ENCODE results near the gene PEX26.
"Not testable (repeated sequence)": the region's sequence is repeated elsewhere in the genome, so short reads cannot be mapped to it uniquely, and the experiment has no call there.

Gene PEX26

GRCh38 chr22:18077639-18078328 lies at the start of gene PEX26:
Gene PEX26, plus strand, starts transcription at chr22:18077990. Its CDS starts 387 bp downstream, at chr22:18078377.
- peak; percentile 95 for DNase-seq

DNA sequence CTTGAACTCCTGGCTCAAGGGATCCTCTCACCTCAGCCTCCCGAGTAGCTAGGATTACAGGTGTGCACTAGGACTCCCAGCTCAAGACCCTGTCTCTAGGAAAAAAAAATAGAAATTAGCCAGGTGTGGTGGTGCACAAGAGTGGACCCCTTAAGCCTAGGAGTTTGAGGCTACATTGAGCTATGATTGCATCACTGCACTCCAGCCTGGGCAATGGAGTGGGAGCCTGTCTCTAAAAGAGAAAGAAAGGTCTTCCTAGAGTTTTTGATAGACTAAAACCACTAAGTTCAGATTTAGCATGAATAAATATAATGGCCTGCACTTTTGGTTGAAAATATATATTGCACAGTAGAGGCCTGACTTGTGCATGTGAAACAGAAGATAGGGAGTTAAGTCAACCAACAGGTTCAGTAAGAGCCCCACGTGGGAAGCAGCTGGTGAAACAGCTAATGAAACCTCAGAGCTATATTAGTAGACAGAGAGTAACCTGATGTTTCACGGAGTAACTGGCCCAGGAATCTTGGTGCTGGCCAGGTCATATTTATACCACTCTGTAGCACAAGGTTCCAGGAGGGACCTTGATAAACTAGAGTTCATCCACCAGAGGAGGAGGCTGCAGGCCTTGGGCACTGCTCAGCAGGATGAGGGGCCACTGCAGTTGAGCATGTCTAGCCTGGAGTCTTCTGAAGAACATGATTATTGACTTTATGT lies 48.8 kb upstream of the PEX26 start:
- DNase-seq, result no peak

GRCh38 chr22:18029686-18030267 lies 48.0 kb upstream of the PEX26 start:
- DNase-seq, result no peak

GRCh38 chr22:18031695-18032454 lies 45.9 kb upstream of the PEX26 start:
- DNase-seq, result no peak

DNA sequence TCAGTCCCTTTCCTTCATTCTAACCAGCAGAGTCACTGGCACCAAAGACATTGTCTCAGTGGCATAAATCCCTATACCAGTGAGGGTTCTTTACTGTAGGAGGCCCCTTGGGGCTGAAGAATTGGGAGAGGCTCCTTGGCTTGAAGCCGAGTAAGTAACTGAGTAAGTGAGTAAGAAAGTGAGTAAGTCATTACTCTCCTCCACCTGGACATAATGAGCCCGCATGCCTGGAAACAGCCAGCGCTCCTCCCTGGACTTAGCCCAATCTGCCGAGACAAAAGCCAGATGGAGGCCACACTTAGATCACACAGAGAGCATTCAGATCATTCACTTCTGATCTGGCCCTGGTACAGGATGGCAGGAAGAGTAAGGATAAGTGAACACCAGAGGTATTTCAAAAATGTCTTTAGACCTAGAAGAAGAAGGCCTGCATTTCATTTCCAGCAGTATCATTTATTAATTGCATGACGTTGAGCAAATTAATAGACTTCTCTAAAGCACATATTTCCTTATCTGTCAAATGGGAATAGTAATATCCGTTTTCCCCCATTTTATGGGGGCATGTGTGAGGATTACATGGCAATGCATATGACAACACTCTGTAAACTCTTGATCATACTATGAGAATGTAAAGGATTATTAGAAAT lies 45.2 kb upstream of the PEX26 start:
- DNase-seq, result no peak

DNA sequence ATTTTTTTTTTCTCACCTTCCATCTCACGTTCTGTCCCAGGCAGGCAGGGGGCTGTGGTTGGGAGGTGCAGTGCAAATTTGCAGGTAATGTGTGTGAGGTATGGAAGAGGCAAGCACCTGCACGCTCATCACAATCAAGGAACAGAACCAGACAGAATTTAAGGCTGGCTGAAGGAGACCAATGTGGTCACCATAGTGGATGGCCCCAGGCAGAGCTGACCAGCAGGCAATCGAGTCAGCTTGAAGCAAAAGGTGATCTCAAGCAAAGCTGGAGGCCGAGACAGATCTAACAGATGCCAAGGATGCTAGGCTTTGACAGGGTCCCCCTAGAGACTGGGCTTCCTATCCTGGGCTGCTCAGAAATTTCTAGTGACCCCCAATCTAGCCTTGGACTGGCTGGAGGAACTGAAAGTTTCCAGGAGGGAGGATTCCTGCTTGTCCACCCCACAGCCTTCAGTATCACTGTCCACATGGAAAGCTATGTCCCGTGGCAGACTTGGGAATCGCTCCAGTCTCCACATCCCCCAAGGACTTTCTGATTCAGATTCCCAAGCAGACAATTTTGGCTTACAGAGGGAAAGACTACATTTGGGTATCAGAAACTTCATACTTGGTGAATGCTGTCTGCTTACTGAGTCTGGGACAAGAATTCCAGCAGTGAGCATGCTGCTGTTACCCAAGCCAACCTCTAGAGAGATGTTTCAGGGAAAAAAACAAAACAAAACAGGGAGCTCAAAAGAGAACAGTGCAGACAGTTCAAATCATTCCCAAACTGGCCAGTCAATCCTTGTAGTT lies 44.4 kb upstream of the PEX26 start:
- DNase-seq, result no peak

- DNase-seq, result no peak
These were observed 43.7 kb upstream of the PEX26 start for GRCh38 chr22:18034076-18034475.

DNA sequence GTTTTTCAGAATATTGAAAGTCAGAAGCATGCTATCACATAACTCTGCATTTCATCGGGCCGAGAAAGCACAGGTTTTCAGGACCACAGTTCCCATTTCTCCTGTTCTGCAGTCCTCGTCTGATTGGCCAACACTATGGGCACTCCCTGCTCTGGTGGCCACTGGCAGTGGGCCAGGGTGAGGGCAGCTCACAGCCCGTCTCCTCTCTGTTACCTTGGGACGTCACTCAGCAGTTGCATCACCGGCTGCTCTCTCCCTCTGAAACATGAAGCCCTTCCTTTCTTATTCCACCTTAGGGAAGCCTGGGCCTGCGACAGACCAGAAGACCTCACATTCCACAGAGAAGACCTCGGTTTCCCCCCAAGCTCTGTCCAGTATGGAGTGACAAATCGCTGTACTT lies 42.0 kb upstream of the PEX26 start:
- no peak for DNase-seq

GRCh38 chr22:18040898-18041297 lies 36.9 kb upstream of the PEX26 start:
- not testable (repeated sequence) for DNase-seq

DNA sequence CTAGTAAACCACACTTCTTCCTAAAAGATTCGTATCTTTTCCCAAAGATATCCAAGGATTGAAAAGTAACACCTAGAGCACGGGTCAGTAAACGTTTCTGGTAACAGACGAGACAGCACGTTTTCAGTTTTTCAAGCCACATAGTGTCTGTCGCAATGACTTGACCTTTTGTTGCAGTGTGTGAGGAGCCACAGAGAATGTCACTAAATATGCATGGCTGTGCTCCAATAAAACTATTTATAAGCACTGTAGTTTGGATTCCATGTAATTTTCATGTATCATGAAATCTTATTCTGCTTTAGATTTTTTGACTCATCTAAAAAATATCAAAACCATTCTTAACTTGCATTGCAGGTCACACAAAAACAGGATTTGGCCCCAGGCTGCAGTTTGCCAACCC lies 35.1 kb upstream of the PEX26 start:
- no peak for DNase-seq

DNA sequence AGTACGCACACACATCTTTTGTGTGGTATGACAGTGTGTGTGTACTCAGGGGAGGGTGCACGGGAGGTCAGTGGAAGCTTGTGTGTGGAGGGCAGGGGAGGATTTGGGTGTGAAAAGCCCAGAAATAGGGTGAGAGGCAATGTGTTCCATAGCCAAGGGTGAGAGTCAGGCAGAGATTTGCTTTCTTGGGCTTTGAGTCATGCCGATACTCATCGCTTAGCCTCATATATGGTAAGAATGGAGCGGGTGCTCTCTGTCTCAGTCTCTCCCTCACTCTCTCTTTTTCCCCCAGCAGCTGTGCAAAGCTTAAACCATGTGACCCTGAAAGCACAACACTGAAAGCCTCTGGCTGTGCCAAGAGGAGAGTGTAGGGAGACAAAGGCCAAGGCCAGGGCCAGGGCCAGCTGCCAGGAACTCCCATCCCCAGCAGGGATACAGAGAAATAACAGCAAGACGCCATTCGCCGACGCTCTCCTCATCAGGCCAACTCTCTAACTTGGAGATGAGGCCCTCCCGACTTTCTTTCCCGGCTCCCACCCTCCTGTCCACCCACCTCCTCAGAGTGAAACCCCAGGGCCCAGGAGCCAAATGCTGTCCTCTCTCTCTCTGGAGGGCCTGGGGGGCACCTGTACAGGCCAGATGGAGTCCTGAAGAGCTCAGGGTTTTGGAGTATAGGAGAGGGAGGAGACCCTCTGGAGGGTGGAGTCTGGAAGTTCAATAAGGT lies 33.1 kb upstream of the PEX26 start:
- DNase-seq, result no peak

DNA sequence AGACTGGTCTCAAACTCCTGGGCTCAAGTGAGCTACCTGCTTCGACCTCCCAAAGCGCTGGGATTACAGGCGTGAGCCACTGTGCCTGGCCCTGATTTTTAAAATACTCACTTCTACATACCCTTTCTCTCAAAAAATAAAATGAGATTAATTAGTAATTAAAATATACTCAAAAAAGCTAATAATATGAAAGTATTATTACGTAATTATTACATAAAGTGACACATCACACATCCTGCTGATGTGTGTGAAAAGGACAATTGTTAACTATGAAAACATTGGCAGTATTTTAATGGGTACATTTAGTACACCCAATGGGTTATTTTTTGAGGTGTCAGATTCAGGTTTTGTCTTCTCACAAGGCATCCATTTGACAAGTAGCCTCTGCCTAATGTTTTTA lies 32.0 kb upstream of the PEX26 start:
- DNase-seq, result no peak

DNA sequence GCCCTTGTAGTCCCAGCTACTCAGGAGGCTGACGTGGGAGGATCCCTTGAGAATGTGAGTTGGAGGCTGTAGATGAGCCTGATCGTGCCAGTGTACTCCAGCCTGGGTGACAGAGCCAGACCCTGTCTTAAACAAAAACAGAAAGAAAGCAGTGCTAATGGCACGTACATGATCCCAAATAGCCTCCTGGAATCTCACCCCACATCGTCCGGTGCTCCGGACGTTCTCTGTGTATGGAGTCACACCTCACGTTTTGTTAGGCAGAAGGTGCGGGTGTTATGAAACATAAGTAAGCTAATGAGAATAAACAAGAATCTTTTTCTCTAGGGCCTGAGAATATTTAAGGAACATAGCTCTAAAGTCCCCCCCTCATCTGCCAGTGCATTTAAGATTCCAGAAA lies 29.7 kb upstream of the PEX26 start:
- no peak for DNase-seq

DNA sequence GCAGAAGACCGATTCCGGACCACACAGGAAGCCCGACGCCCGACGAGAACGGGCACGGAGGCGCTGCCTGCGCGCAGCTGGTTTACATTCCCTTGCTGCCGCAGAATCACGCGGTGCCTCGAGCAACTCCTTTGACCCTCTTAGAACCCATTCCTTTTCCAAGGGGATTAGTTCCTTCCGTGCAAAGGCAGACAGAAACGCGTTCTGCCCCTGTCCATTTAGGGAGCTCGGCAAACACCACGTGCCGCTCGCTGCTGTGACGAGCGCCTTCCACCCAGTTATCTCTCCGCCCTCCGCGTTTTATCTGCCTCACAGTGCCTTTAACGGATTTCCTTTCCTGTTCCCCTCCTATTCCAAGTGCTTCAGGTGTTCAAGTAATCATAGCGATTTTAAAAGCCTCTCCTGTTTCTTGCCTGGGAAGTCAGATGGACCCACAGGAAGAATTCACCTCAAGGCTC lies 29.3 kb upstream of the PEX26 start:
- no peak for DNase-seq

- no peak for DNase-seq
These were observed 27.7 kb upstream of the PEX26 start for GRCh38 chr22:18050065-18050464.

DNA sequence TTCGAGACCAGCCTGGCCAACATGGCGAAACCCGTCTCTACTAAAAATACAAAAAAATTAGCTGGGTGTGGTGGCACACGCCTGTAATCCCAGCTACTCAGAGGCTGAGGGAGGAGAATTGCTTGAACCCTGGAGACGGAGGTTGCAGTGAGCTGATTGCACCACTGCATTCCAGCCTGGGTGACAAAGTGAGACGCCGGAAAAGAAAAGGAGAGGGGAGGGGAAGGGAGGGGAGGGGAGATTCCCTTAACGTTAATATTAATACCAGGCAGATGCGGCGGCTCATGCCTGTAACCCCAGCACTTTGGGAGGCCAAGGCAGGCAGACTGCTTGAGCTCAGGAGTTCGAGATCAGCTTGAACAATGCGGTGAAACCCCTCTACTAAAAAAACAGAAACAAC lies 26.7 kb upstream of the PEX26 start:
- DNase-seq, result not testable (repeated sequence)

DNA sequence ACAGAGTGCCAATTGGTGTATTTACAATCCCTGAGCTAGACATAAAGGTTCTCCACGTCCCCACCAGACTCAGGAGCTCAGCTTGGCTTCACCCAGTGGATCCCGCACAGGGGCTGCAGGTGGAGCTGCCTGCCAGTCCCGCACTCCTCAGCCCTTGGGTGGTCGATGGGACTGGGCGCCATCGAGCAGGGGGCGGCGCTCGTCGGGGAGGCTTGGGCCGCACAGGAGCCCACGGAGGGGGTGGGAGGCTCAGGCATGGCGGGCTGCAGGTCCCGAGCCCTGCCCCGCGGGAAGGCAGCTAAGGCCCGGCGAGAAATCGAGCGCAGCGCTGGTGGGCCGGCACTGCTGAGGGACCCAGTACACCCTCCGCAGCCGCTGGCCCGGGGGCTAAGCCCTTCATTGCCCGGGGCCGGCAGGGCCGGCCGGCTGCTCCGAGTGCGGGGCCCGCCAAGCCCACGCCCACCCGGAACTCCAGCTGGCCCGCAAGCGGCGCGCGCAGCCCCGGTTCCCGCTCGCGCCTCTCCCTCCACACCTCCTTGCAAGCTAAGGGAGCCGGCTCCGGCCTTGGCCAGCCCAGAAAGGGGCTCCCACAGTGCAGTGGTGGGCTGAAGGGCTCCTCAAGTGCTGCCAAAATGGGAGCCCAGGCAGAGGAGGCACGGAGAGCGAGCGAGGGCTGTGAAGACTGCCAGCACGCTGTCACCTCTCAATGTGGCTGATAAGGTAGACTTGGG lies 24.4 kb upstream of the PEX26 start:
- DNase-seq, result not testable (repeated sequence)

DNA sequence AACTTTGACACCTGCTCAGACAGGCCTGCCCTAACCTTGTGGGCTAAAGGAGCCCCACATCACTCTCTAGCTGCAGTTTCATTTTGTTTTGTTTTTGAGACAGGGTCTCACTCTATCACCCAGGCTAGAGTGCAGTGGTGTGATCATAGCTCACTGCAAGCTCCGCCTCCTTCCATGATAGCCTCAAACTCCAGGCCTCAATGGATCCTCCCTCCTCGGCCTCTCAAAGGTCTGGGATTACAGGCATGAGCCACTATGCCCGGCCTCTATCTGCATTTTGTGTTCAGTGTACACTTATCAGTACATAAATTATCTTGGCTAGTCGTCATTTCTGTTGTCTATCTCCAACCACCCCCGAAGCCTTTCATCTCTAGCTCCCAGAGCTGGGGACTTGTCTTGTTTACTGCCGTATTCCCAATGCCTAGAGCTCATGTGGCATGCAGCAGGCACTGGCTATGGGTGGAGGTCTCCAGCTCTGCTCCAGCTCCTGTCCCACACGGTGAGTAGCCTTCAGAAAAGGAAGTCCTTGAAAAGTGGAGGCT lies 22.1 kb upstream of the PEX26 start:
- DNase-seq, result no peak

- DNase-seq, result no peak
These were observed 21.6 kb upstream of the PEX26 start for GRCh38 chr22:18056161-18056666.
